Endodermal cell (in vitro differentiated cells): ENCODE data around the gene MIB2. TPM values are rescaled to one million over a fixed set of nuclear protein-coding genes. Genes with fewer than 3 reads are reported as not detected.

Experiments
- DNase-seq: peaks from one replicate; pipeline ENCODE4 v3.0.0-alpha.2; 2017
- H3K27ac ChIP-seq: 2 replicates; pipeline ENCODE4 v1.5.1; 2013; ENCODE audit warnings: mild to moderate bottlenecking, low read depth, low read length, moderate library complexity
- H3K27me3 ChIP-seq: 2 replicates; pipeline ENCODE4 v1.6.1; 2013; ENCODE audit warnings: mild to moderate bottlenecking, low read length, moderate library complexity; ENCODE audit not compliant: insufficient read depth, control insufficient read depth, poor library complexity, severe bottlenecking
- H3K36me3 ChIP-seq: 2 replicates; pipeline ENCODE4 v1.7.0; 2013; ENCODE audit warnings: mild to moderate bottlenecking, low read length, moderate library complexity; ENCODE audit not compliant: control insufficient read depth, insufficient read depth
- H3K4me1 ChIP-seq: one replicate; pipeline ENCODE4 v1.7.0; 2013; ENCODE audit warnings: low read length; ENCODE audit not compliant: control insufficient read depth, insufficient read depth
- H3K4me3 ChIP-seq: 2 replicates; pipeline ENCODE4 v1.5.1; 2013; ENCODE audit warnings: mild to moderate bottlenecking, low read length, moderate library complexity
- H3K9ac ChIP-seq: 2 replicates; pipeline ENCODE4 v1.6.1; 2013; ENCODE audit warnings: mild to moderate bottlenecking, low read length, moderate library complexity; ENCODE audit not compliant: poor library complexity, severe bottlenecking; ENCODE audit errors: extremely low read depth
- H3K9me3 ChIP-seq: 2 replicates; pipeline ENCODE4 v1.6.1; 2013; ENCODE audit warnings: mild to moderate bottlenecking, low read length, moderate library complexity; ENCODE audit not compliant: control insufficient read depth
- H3K27ac Mint-ChIP-seq: 2 replicates; pipeline ENCODE4 v1.8.0; 2020; ENCODE audit warnings: mixed read lengths
- H3K27me3 Mint-ChIP-seq: 2 replicates; pipeline ENCODE4 v1.8.0; 2021; ENCODE audit warnings: mild to moderate bottlenecking, mixed read lengths; ENCODE audit not compliant: insufficient read depth
- H3K36me3 Mint-ChIP-seq: 2 replicates; pipeline ENCODE4 v1.8.0; 2020; ENCODE audit warnings: low read depth, mixed read lengths
- H3K4me1 Mint-ChIP-seq: 2 replicates; pipeline ENCODE4 v1.8.0; 2020; ENCODE audit warnings: mixed read lengths
- H3K4me3 Mint-ChIP-seq: 2 replicates; pipeline ENCODE4 v1.8.0; 2020; ENCODE audit warnings: mild to moderate bottlenecking, moderate library complexity, mixed read lengths
- H3K9me3 Mint-ChIP-seq: 2 replicates; pipeline ENCODE4 v1.8.0; 2020; ENCODE audit warnings: mild to moderate bottlenecking, mixed read lengths
- whole genome bisulfite sequencing, 2 experiments: methylation state at CpG; one replicate each; pipeline versions ENCODE4 v1.1.5 to v1.1.7; 2013; ENCODE audit warnings: missing lambda C conversion rate in 2 of 2, mixed read lengths in 1 of 2; ENCODE audit not compliant: insufficient coverage in 1 of 2, insufficient read length in 1 of 2; 5-methylcytosine and 5-hydroxymethylcytosine counted together
- total RNA-seq, 2 donors: library from RNA; stranded (reverse); fragmentation: NEBNext Ultra II Directional in 1 of 2; extraction: Animal tissue kit (Norgen Biotek cat#: 25700) in 1 of 2; gene quantifications; 2 replicates in 1 of 2; 3 replicates in 1 of 2; pipeline ENCODE4 v1.2.1, GENCODE V29; 2021
- TF ChIP-seq, protein P1 (sequence below): fragments of 200-600 bp; sonication (generic); conservative IDR thresholded peaks from 2 replicates; pipeline ENCODE4 v1.5.0; 2021; ENCODE audit warnings: antibody characterized with exemption, mild to moderate bottlenecking

The MIB2 gene
- total RNA-seq, 2 donors from 2014 or later = 77.4 to 97.9 TPM

GRCh38 chr1:1618396-1619068 lies 3.2 kb downstream of the MIB2 start:
- Mint-ChIP-seq H3K36me3 (peaks cover 10% of the 10 kb centered on the region), H3K4me3 (no peak overlapping the region), H3K27ac (no peak overlapping the region), H3K27me3 (no peaks in the 10 kb centered on the region), H3K9me3 (no peaks in the 10 kb centered on the region), H3K4me1 (no peaks in the 10 kb centered on the region)
- H3K27me3 ChIP-seq = no peaks in the 10 kb centered on the region
- no peak overlapping the region for H3K9ac ChIP-seq
- peaks cover 18% of the 10 kb centered on the region for H3K36me3 ChIP-seq
- TF ChIP-seq, protein P1, sequence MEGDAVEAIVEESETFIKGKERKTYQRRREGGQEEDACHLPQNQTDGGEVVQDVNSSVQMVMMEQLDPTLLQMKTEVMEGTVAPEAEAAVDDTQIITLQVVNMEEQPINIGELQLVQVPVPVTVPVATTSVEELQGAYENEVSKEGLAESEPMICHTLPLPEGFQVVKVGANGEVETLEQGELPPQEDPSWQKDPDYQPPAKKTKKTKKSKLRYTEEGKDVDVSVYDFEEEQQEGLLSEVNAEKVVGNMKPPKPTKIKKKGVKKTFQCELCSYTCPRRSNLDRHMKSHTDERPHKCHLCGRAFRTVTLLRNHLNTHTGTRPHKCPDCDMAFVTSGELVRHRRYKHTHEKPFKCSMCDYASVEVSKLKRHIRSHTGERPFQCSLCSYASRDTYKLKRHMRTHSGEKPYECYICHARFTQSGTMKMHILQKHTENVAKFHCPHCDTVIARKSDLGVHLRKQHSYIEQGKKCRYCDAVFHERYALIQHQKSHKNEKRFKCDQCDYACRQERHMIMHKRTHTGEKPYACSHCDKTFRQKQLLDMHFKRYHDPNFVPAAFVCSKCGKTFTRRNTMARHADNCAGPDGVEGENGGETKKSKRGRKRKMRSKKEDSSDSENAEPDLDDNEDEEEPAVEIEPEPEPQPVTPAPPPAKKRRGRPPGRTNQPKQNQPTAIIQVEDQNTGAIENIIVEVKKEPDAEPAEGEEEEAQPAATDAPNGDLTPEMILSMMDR = no peak
- no peak overlapping the region for H3K4me3 ChIP-seq
- H3K9me3 ChIP-seq = no peaks in the 10 kb centered on the region
- WGBS, 2 experiments = 90 to 93% methylated on average over 7 to 9 of the region's 9 CpGs
- H3K4me1 ChIP-seq = peaks cover 8% of the 10 kb centered on the region
- H3K27ac ChIP-seq = no peak overlapping the region
- no peak for DNase-seq

DNA sequence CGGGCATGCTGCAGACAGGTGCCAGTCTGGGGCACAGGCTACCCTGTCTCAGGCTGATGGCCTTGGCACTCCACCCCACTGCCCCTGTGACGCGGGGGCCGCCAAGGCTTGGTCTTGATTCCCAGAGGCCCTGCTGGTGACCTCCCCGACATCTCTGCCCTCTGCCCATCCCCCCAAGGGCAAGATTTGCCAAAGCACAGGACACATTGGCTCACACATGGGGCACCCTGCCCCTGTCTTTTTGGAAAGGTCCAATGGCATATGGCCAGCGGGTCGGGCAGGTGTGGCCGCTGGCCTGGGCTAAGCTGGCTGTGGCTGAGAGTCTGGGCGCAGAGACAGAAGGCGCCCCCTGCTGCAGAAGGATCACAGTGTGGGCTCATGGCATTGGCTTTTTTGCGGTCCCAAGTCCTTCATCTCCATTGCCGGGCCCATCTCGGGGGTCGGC lies 4.6 kb downstream of the MIB2 start:
- Mint-ChIP-seq H3K9me3 (no peaks in the 10 kb centered on the region), H3K4me3 (no peak overlapping the region), H3K27me3 (no peaks in the 10 kb centered on the region), H3K36me3 (peaks cover 10% of the 10 kb centered on the region), H3K27ac (no peak overlapping the region), H3K4me1 (no peaks in the 10 kb centered on the region)
- no peak overlapping the region for H3K9ac ChIP-seq
- no peak overlapping the region for H3K4me3 ChIP-seq
- H3K27me3 ChIP-seq = no peaks in the 10 kb centered on the region
- peak; percentile 90 for DNase-seq
- H3K27ac ChIP-seq = no peak overlapping the region
- WGBS, 2 experiments = 85 to 86% methylated on average over 5 to 14 of the region's 14 CpGs
- TF ChIP-seq, protein P1 = peak; percentile 74
- peaks cover 18% of the 10 kb centered on the region for H3K36me3 ChIP-seq
- H3K9me3 ChIP-seq = no peaks in the 10 kb centered on the region
- peaks cover 8% of the 10 kb centered on the region for H3K4me1 ChIP-seq

- DNase-seq = no peak
- H3K4me3 Mint-ChIP-seq = no peak overlapping the region
Observed at GRCh38 chr1:1620433-1621139, 5.3 kb downstream of the MIB2 start.

More at GRCh38 chr1:1620433-1621139, 5.3 kb downstream of the MIB2 start:
- no peaks in the 10 kb centered on the region for H3K9me3 Mint-ChIP-seq
- Histone ChIP-seq H3K4me1 (peaks cover 8% of the 10 kb centered on the region), H3K9ac (no peak overlapping the region), H3K27ac (no peak overlapping the region), H3K36me3 (peaks cover 18% of the 10 kb centered on the region), H3K27me3 (no peaks in the 10 kb centered on the region), H3K9me3 (no peaks in the 10 kb centered on the region), H3K4me3 (no peak overlapping the region)
- TF ChIP-seq, protein P1 = no peak
- WGBS, 2 experiments = 93 to 94% methylated on average over 9 to 16 of the region's 16 CpGs
- H3K27me3 Mint-ChIP-seq = no peaks in the 10 kb centered on the region
- H3K36me3 Mint-ChIP-seq = peaks cover 10% of the 10 kb centered on the region
- H3K27ac Mint-ChIP-seq = no peak overlapping the region
- no peaks in the 10 kb centered on the region for H3K4me1 Mint-ChIP-seq
